NCI-H510A treated with DMSO at 0.1 percent for 48 hours (cell line): ENCODE results near the gene PDZK1IP1.
"Not testable (repeated sequence)": the region's sequence is repeated elsewhere in the genome, so short reads cannot be mapped to it uniquely, and the experiment has no call there.

ENCODE experiments used
- DNase-seq: peaks from one replicate; lab custom pipeline; 2025; lab: John Stamatoyannopoulos, UW

PDZK1IP1 gene

DNA sequence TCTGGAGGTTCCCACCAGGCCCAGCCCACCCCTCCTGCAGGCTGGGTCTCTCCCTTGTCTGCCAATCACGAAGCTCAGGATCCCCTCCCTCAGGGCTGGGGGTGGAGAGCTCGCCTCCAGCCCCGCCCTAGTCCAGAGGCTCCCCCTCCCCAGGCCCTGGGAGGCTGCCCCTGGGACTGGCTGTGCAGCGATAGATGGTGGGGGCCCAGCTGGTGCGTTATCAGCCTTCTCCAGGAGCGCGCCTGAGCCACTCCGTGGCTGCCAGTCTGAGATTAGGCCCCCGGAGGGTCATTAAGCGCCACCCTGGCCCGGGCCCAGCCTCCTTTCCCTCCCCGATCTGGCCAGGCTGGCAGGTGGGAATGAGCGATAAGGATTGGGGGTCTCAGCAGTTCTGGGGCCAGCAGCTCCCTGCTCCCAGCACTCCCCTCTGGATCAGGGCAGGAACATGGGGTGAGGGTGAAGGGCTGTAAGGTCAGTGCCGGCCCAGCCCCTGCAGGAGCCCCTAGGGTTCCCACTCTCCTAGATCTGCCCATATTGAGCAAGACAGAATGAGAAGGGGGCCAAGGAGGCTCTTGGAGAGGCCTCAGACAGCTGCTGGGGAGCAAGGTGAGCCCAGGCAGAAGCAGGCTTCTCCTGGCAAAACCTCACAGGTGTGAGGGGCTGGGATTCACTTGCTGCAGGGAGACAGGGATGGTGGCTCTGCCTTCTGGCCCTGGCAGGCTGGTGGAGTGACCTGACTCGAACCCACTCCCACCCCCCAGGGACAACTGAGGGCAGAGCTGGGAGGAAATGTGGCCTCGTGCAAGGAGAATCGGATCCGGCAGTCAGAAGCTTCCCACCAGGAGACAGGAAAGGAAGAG, 8.5 kb downstream of the PDZK1IP1 start:
- DNase-seq, result no peak

DNA sequence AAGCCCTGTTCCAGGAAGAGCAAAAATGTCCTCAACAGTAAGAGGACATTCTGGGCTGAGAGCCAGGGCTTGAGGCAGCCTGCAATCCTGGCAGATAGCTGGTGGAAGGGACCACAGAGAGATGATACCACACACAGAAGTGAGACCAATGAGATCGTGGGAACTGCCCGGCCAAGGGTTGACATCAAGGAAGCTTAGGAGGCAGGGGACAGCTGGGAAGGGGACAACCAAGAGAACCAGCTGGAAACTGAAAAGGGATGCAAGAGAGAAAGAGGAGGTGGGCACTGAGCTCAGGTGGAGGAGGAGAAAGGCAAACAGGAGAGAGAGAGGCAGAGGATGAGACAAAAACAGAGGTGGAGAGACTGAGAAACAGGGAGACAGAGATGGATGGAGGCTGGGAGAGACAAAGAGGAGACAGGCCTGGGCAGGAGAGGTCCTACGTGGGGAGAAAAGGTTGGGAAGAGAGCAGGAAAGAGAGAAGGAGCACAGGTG, 9.2 kb downstream of the PDZK1IP1 start:
- DNase-seq, result no peak

DNA sequence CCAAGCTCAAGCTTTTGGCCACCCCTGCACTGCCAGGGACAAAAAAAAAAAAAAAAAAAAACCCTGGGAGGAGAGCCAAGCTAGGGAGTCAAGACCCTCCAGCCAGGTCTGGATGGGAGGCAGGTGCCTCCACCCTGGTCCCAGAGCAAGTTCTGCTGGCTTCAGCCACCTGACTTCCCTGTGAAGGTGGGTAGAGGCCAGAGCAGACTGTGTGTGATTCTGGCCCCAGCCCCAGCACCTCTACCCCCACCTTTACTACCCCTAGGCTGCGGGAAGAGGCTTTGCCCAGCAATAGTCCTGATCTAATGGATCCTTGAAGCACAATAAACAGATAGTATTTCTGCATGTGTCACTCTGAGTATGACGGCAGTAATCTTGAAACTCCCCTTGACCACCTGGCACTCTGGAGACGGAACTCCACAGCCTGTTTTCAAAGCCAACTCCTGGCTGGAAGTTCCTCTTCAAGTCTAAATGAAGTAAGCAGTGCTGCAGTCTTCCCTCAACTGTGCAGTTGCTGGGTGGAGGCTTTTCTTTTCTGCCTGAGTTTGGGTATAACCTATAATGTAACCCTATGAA, 9.8 kb downstream of the PDZK1IP1 start:
- DNase-seq, result no peak

DNA sequence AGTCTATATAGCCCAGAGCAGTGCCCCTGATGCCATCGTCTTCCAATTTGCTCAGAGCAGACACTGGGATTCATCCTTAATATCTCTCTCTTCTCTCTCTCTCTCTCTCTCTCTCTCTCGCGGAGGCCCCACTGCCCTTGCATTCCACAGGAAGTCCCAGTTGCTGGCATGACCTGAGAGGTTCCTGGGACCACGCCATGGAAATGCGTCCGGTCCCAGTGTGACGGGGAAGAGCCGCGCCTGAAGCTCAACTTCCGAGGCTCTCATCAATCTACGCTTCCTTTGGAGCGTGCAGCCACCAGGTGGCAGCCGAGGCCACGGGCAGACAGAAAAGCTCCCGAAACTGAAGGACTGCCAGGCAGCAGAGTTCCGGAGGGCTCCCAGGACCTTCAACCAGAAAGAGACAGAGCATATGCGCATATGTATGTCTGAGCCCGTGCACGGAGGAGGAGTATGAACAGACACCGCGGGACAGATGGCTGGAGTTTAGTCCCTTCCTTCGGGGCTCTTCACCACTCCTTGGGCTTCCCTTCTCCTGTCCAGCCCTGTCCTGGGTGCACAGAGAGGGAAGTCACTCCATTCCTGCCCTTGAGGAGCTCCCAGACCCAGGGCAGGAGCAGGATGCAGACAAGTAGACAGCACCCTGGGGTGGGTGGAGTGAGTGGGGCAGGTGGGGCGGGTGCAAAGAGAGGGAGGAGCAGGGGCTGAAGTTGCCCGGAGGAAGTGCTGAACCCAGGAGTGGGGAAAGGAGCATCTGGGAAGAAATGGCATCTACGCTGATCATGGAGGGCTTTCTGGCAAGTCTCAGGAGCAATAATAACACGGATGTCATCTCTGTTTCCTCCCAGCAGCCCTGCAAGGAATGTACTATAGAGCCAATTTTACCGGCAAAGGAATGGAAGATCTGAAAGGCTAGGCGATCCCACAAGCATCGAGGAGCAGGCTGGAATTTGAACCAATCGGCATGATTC, 10.5 kb downstream of the PDZK1IP1 start:
- DNase-seq, result peak; percentile 82

DNA sequence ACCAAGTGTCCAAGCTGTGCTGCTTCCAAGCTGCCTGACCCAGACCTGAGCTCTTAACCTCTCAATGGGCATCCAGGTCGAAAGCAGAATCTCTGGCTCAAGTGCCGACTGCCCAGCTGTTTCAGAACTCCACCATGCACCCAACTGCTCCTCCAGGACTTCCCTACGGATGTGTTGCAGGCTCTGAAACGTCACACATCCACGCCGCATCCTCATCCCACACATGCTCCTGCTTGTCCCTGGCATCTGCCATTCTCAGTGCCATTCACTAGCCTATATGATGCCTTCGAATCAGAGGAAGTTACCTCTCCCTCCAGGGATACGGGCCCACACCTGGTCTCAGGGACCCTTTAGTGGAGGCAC, 11.2 kb downstream of the PDZK1IP1 start:
- DNase-seq, result no peak

DNA sequence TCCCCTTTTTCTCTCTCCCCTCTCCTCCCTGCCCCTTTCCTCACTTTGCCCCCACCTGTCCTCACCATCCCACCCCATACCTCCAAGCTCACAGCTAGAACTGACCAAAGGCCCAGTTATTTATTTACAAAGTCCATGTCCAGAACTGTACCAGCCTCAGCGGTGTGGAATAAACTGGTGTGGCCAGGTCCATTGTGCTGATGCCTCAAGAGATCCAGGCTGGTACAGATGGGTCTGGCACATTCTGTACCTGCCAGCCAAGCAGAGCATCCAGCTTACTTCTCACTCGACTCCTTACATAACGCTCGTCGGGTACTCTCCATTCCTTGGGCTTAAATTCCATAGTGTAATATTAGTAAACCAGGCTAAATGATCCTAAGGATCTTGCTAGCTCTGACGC, 11.8 kb downstream of the PDZK1IP1 start:
- DNase-seq, result no peak

DNA sequence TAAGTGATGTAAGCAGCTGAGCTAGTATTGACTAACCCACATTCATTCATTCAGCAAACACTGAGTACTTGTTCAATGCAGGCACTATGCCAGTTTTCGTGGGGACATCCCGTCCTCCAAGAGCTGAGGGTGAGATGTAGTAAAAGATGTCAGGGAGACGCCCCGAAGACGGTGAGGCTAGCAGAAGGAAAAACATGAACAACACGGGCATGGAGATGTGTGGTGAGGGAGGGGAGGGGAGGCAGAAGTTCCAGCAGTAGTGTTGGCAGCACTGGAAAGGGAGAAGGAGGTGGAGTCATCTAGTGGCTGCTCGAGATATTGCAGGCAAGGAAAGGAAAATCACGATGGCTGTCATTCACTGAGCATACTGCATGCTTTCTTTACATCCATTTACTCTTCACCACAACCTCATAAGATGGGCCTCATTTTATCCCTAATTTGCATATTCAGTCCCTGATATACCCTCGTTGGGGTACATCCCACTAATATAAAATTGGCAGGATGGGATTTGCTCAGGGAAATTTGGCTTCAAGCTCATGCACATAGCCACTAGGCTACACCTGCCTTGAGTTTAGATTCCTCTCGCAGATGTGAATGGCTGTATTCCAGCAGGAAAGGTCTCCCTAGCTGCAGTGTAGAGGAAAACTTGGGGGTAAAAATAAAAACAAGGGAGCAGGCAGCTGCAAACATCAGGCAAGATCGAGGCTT, 14.5 kb downstream of the PDZK1IP1 start:
- DNase-seq, result peak; percentile 32

DNA sequence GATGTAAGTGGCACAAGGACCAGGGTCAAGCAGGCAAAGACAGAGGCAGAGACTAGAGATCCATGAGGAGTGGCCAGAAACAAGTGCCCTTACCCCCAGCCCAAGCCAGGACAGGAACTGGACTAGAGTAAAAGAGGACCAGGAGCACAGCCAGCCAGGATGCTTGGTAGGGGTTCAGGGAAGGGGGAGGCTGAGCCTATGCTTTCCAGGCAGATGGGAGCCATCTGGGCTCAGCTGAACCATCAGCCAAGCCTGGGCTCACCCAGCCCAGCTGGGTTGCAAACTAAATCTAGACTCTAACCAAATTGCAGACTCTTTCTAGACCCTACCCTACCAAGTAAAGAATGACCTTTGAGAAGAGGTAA, 15.2 kb downstream of the PDZK1IP1 start:
- no peak for DNase-seq

DNA sequence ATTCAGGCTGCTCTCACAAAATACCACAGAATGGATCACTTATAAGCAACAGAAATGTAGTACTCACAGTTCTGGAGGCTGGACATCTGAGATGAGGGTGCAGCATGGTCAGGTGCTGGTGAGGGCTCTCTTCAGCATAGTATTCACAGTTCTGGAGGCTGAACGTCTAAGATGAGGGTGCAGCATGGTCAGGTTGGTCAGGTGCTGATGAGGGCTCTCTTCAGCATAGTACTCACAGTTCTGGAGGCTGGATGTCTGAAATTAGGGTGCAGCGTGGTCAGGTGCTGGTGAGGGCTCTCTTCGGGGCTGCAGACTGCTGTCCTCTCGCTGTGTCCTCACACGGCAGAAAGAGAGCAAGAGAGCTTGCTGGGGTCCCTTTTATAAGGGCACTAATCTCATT, 17.1 kb downstream of the PDZK1IP1 start:
- DNase-seq, result no peak

DNA sequence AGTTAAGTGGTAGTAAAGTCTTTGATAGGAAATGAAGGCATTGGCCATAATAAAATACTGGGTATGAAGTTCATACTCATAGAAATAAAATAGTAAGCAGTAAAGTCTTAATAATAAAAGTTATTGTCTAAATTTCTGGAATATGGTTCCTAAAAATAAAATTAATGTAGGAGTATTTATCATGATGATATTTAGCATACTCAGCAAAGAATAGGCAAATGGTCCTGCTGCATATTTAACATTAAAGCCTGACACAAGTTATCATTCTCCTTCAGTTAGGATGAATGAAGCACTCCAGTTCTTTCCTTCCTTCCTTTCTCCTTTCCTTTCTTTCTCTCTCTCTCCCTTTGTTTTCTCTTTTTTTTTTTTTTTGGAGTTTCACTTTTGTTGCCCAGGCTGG, 25.3 kb downstream of the PDZK1IP1 start:
- no peak for DNase-seq

DNA sequence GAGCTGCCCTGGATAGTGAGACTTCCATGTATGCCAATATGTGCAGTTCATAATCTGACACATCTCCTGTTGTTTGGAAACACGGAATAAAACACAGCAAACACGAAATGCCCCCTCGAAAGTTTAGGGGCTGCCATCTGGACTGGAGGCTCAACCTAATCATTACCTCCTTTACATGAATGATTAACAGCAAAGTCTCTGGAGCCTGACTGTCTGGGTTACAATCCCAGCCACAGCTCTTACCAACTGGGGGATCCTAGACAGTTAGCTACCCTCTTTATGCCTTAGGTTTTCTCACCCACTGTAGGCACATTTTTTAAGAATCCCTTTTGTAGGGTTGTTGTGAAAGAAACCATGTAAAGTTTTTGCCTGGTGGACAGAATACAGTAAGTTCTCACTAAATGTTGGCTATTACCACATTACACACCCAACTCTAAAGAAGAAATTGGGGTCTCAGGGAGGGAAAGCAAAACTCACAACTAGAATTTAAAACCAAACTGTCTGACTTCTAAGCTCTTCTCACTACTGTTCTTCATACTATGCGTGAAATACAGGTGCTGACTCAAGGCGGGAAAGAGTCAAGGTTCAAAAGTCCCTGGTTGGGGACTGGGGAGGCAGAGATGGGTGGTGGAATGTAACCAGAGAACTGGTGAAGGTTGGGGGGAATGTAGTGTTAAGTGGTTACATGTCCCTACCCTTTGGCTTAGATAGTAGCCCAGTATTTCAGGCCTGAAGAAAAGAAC, 28.4 kb downstream of the PDZK1IP1 start:
- DNase-seq, result no peak

DNA sequence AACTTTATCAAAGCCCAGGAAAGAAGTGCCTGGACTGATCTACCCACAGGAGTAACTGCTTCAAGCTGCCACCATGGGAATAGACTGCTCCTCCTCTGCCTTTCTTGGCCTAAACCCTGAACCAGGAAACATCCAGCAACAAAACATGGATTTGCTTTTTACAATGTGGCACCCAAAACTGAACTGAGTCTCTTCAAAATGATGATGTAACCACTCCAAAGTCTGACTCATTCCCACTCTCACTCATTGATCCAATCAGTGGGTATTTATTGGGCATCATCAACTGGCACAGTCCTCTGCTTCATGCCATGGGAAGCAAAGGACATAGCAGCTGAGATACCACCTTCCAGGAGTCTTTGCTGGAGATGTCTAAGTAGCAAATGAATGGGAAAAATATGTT, 29.1 kb downstream of the PDZK1IP1 start:
- DNase-seq, result no peak

DNA sequence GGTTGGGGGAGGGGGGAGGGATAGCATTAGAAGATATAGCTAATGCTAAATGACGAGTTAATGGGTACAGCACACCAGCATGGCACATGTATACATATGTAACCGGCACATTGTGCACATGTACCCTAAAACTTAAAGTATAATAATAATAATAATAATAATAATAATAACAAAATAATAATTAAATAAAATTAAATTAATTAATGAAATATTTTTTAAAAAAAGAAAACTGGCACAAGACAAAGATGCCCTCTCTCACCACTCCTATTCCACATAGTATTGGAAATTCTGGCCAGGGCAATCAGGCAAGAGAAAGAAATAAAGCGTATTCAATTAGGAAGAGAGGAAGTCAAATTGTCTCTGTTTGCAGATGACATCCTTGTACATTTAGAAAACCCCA, 31.9 kb downstream of the PDZK1IP1 start:
- DNase-seq, result not testable (repeated sequence)

DNA sequence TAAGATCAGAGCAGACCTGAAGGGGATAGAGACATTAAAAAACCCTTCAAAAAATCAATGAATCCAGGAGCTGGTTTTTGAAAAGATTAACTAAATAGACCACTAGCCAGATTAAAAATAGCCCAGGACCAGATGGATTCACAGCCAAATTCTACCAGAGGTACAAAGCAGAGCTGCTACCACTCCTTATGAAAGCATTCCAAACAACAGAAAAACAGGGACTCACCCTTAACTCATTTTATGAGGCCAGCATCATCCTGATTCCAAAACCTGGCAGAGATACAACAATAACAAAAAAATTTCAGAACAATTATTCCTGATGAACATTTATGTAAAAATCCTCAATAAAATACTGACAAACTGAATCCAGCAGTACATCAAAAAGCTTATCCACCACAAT, 33.4 kb downstream of the PDZK1IP1 start:
- not testable (repeated sequence) for DNase-seq

DNA sequence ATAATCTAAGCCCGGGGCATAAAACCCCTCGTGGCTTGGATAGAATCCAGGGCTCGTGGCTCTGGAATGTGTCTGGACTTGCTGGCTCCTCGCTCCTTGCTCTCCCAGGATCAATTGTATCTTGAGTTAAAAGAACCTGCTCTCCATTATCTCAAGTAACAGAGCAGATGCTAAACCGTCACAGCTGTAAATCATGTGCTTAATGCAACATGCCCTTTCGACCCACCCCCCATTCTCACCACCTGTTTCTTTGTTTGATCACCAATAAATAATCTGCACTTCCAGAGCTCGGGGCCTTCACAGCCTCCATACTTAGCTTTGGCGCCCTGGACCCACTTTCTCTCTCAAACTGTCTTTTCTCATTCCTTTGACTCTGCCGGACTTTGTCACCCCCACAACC, 40.7 kb downstream of the PDZK1IP1 start:
- peak; percentile 33 for DNase-seq

DNA sequence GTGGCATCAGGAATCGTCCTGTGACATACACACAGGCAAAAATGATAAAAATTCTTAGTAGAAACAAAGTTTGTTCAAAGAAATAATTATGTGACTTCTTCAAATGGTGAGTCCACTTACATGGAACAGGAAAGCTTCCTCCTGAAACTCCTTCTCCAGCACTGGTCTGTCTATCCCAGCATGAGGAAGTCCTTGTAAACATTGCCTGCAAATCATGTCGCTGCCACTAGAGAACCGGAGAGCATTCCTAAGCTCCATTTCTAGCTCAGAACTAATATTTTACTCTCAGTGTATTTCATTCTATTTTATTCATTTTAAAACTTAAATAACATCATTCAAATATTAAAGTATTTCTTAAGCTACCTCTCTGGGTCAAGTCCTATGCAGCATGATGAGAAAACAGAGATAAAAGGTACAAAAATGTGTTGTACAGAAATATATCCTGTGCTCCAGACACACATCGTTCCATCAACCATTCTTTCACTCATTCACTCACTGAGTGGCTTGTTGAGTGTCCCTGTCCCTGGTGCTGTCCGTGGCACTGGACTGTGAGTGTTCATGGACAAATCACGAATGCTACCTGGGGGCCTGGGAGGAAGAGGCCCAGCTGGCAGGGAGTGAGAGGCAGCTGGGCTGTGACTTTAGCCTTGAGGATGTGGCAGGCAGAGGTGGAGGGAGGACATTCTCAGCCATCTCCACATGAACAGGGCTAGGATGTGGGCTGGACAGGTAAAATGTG, 42.6 kb downstream of the PDZK1IP1 start:
- DNase-seq, result no peak

DNA sequence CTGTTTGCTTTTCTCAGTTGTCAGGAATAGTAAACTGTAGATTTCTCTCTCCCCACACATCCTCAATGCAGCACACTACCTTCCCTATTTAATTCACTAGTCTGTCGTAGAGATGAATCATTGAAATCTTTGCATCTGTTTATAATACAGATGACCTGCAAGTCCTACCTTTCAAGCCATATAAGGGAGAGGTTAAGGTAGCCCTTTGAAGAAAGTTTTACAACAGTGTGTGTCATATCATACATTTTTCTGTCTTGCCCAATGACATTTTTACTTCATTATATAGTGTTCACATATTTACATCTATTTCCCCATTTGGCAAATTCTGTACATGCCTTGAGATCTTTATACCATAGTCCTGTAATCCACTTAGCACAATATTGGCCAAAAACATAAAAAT, 43.3 kb downstream of the PDZK1IP1 start:
- DNase-seq, result not testable (repeated sequence)

DNA sequence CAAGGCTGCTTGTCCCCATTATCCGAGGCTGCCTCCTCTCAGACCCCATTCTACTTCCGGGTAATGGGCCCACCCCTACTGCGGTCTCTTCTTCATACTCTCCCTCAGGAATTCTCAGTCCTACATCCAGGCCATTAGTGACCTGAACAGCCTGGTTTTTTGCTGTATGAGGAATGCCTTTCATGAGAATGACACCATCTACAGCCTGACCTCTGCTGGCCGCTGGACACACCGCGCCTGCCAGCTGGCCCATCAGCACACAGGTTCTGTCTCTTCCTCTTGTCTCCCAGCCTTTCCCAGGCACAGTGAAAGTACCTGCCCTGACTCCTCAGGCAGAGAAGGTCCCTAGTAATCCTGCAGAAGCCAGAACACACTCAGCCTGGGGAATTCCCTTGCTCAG, 46.2 kb downstream of the PDZK1IP1 start:
- peak; percentile 1 for DNase-seq

DNA sequence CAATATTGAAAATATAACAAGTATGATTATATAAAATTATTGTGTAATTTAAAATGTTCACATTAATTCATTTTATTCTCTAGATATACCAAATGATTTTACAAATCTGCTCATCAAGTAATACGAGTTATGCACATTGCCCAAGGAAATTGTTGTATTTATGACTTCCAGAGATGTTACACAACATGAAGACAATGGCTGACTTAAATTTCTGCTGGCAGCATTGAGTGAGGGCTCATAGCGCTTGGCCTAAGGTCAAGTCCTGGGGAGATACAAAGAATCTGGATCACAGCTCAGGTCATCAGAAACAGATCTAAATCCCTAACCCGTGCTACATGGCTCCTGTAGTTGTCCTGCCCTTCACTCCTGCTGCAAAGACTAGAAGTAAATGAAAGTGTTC, 49.5 kb downstream of the PDZK1IP1 start:
- not testable (repeated sequence) for DNase-seq

DNA sequence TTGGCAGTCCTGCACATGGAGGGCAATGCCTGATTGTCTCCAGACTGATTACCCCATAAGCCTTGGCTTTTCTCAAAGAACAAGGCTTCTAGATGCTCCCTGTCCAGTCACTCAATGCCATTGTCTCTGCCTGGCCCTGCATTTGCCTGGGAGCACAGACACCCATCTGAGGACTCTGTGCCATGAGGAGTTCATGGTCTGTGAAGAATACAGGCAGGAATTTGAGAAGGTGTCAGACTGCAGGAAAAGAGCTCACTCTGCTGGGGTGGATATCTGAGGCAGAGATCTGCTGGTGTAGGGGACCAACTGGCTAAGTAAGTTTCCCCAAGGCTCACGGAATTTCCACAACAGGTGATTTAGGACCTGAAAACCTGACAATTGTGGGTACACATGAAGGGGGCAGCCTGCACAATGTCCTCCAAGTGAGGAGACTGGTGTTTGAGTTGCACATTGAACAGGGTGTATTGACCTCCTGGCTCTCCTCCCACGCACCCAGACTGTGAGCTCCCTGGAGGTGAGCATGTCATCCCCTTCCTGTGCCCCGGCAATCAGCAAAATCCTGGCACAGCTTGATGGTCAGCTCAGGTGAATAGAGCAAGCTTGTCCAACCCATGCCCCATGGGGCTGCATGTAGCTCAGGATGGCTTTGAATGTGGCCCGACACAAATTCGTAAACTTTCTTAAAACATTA, 51.8 kb downstream of the PDZK1IP1 start:
- DNase-seq, result no peak
